Psoas muscle (tissue), 8 donors: Measurements from ENCODE around the gene FMNL1. TPM values are rescaled to one million over a fixed set of nuclear protein-coding genes. Genes with fewer than 3 reads are reported as not detected.

Source experiments
- ATAC-seq, 4 donors: fragments of 200-7000 bp; cut with Tn5 transposase; one replicate each; pipeline ENCODE4 v1.9.1; 2020; ENCODE audit warnings: moderate library complexity in 3 of 4, mild to moderate bottlenecking in 2 of 4
- DNase-seq, 2 donors: peaks; one replicate each; pipeline ENCODE4 v3.0.0-alpha.2; 2020
- H3K27ac ChIP-seq: fragments of 200-600 bp; one replicate; pipeline ENCODE4 v1.8.0; 2022
- H3K27me3 ChIP-seq, 3 donors: fragments of 200-600 bp in 1 of 3; one replicate each; pipeline versions ENCODE4 v1.6.1 to v1.8.0; 2013 to 2022; ENCODE audit warnings: low read length in 2 of 3, mild to moderate bottlenecking in 2 of 3, moderate library complexity in 1 of 3; ENCODE audit not compliant: insufficient read depth in 3 of 3
- H3K36me3 ChIP-seq, 2 donors: fragments of 200-600 bp in 1 of 2; one replicate each; pipeline versions ENCODE4 v1.6.1 to v1.8.0; 2013 to 2022; ENCODE audit warnings: low read depth in 1 of 2, mild to moderate bottlenecking in 1 of 2, moderate library complexity in 1 of 2; ENCODE audit not compliant: insufficient read depth in 1 of 2
- H3K4me1 ChIP-seq: fragments of 200-600 bp; one replicate; pipeline ENCODE4 v1.8.0; 2022
- H3K4me3 ChIP-seq: fragments of 200-600 bp; one replicate; pipeline ENCODE4 v1.8.0; 2022; ENCODE audit warnings: mild to moderate bottlenecking
- H3K9me3 ChIP-seq: fragments of 200-600 bp; one replicate; pipeline ENCODE4 v1.8.0; 2022
- CTCF ChIP-seq: fragments of 200-600 bp; IDR thresholded peaks from one replicate; pipeline ENCODE4 v1.8.0; 2022; ENCODE audit warnings: antibody characterized with exemption
- WGBS, 3 donors: extraction: QIAGEN DNeasy Blood & Tissue Kit; methylation state at CpG; one replicate each; pipeline versions ENCODE4 v1.1.6 to v1.1.7; 2013; 5-methylcytosine and 5-hydroxymethylcytosine counted together
- intact Hi-C, 2 donors: fragments of 100-400 bp; cut with DNase I; formaldehyde crosslinking; loops; one replicate each; pipeline versions ENCODE4 v1.11.0 to v1.14.2; 2022
- polyA plus RNA-seq, 3 donors: library from polyadenylated mRNA; stranded (reverse); fragments of 200-250 nt; gene quantifications; one replicate each; pipeline ENCODE4 v1.2.3, GENCODE V29; 2013
- total RNA-seq, 4 donors: library from RNA; stranded (reverse); fragmentation: NEBNext Ultra II Directional in 2 of 4; extraction: Animal tissue kit (Norgen Biotek cat#: 25700) in 2 of 4; gene quantifications; one replicate each; pipeline versions ENCODE4 v1.2.1 to v1.2.4, GENCODE V29; 2021 to 2023
- donor health status: healthy with polysubstance abuse.
- donor health status: DM: no; HTN: no; CAD: no; lungs with moderate emphysema.
- donor health status: Bipolar disorder and iron deficiency.
- donor health status: healthy.
- donor health status: DM: yes; HTN: yes; CAD: no.
- donor health status: DM: no; HTN: no; CAD: no.
- donor health status: DM: no; HTN: no; CAD: no.
- donor health status: DM: yes; HTN: yes; CAD: no.

The FMNL1 gene
- total and polyA plus RNA-seq, 7 donors, result 1.8 to 6.5 (median 5.4) TPM

DNA sequence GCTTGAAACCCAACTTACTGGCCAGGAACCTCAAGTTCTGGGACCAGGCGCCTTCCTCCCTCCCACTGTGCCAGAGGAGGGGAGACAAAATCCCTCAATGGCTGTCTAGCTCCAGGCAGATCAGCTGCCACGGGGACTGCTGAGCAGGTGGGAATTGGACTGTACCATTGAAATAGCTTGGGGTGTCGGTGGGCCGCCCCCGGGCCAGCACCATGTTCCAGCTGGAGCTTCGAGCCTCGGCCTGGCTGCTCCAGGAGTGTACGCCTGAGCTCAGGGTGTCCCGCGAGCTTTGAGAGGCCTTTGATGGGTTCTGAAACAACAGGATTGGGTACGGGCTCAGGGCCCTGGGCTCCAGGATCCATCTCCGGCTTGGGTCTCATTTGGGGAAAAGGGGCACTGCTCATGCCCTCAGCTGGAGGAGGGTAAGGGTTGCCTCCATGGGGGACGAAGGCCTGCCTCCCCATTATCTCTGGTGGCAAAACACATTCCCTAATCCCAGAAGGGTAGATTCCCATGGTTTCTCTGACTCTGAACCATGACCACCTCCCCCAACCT lies 44.8 kb downstream of the FMNL1 start:
- H3K4me3 ChIP-seq, result no peak overlapping the region
- TF ChIP-seq CTCF, result no peak
- ATAC-seq (no peak), DNase-seq (no peak)
- H3K36me3 ChIP-seq, result peaks cover 23 to 91% of the 10 kb centered on the region in 2 donors
- 82 to 88% (median 82%) methylated on average over 13 of the region's 13 CpGs for WGBS, 3 donors
- intact Hi-C loops, result loop anchor here in 1 of 2 donors (10.0 kb wide), 1 partner anchor 48 kb away; the partner anchor contains the start of gene MAP3K14
- peak overlapping the region; percentile 74 for H3K27ac ChIP-seq
- H3K27me3 ChIP-seq, result no peaks in the 10 kb centered on the region
- H3K9me3 ChIP-seq, result no peaks in the 10 kb centered on the region
- H3K4me1 ChIP-seq, result peaks cover 55% of the 10 kb centered on the region

- Histone ChIP-seq H3K36me3 (peaks cover 23 to 100% of the 10 kb centered on the region in 2 donors), H3K27me3 (no peaks in the 10 kb centered on the region), H3K4me1 (peaks cover 44% of the 10 kb centered on the region), H3K9me3 (no peaks in the 10 kb centered on the region), H3K4me3 (no peak overlapping the region), H3K27ac (no peak overlapping the region)
- TF ChIP-seq CTCF, result no peak
- DNase-seq (no peak), ATAC-seq (no peak)
- intact Hi-C loops, result loop anchor here in 1 of 2 donors (10.0 kb wide), 1 partner anchor 47 kb away; the partner anchor contains the start of gene MAP3K14
- 91 to 96% (median 92%) methylated on average over 9 to 10 of the region's 10 CpGs for WGBS, 3 donors
These were observed 45.9 kb downstream of the FMNL1 start for GRCh38 chr17:45267436-45268055.

DNA sequence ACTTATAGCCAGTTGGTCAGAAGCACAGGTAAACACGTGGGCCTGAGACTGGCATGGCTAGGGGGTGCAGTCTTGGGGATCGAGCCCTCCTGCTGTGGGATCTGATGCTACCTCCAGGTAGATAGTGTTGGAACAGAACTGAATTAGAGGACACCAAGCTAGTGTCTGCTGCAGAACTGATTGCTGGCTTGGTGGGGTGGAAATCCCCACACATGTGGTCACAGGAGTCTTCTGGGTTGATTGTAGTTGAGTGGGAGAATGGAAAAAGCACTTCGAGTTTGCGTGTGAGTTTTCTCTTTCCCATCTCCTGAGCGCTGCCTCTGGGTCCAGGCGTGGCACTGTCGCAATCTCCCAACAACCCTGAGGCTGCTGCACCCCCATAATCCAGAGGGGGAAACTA lies 48.2 kb downstream of the FMNL1 start:
- ATAC-seq (no peak), DNase-seq (no peak)
- H3K9me3 ChIP-seq, result no peaks in the 10 kb centered on the region
- intact Hi-C loops, result loop anchor here in 1 of 2 donors (10.0 kb wide), 1 partner anchor 45 kb away; the partner anchor contains the start of gene MAP3K14
- H3K4me1 ChIP-seq, result peaks cover 20% of the 10 kb centered on the region
- H3K27me3 ChIP-seq, result no peaks in the 10 kb centered on the region
- no peak overlapping the region for H3K4me3 ChIP-seq
- peaks cover 18 to 100% of the 10 kb centered on the region in 2 donors for H3K36me3 ChIP-seq
- H3K27ac ChIP-seq, result no peak overlapping the region
- TF ChIP-seq CTCF, result no peak
- WGBS, 3 donors, result 87 to 90% (median 89%) methylated on average over 7 of the region's 7 CpGs

DNA sequence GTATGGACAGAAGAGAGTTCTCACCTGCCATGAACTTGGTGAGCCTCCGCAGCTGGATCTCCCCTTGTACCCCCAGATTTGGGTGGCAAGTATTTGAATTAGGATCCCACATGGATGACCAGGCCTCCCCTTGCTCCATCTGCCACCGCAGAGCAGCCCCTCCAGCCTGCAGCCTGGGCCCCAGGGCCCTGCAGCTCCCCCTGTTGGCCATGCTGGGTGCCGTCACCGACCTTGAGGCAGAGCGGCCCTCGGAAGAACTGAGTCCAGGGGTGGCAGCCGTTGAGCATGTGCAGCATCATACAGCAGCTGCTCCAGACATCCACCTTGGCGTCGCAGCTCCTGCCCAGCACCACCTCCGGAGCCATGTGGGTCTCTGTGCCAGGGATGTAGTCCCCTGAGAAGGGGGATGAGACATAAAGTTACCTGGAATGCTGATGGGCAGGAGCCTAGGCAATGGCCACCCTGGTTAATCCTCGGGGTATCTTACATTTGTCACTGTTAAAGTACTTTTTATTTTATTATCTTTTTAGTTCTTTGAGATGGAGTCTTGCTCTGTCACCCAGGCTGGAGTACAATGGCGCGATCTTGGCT lies 49.2 kb downstream of the FMNL1 start:
- Histone ChIP-seq H3K9me3 (no peaks in the 10 kb centered on the region), H3K36me3 (peaks cover 17 to 91% of the 10 kb centered on the region in 2 donors), H3K27ac (no peak overlapping the region), H3K4me3 (no peak overlapping the region), H3K4me1 (peaks cover 12% of the 10 kb centered on the region), H3K27me3 (no peaks in the 10 kb centered on the region)
- TF ChIP-seq CTCF, result peak; percentile 38
- ATAC-seq (peak; percentile 36 to 56 (median 43)), DNase-seq (peak in 1 of 2 donors; percentile 55)
- WGBS, 3 donors, result 74% methylated on average over 13 of the region's 13 CpGs
- intact Hi-C loops, result no loop called here
